Upper lobe of left lung (tissue), 6 donors: Measurements from ENCODE around the gene NACA2. TPM values are rescaled to one million over a fixed set of nuclear protein-coding genes. Genes with fewer than 3 reads are reported as not detected.

Experiments used
- ATAC-seq, 2 donors: fragments of 200-7000 bp; cut with Tn5 transposase; one replicate each; pipeline ENCODE4 v1.9.1; 2022; ENCODE audit warnings: mild to moderate bottlenecking in 2 of 2, moderate library complexity in 2 of 2; ENCODE audit not compliant: low FRiP score in 2 of 2
- DNase-seq, 2 donors: peaks; one replicate each; pipeline ENCODE4 v3.0.0-alpha.2; 2019 to 2020
- H3K27ac ChIP-seq, 4 donors: fragments of 200-600 bp; sonication (generic); one replicate each; pipeline ENCODE4 v1.5.1; 2016 to 2019
- H3K27me3 ChIP-seq, 4 donors: fragments of 200-600 bp; sonication (generic); one replicate each; pipeline ENCODE4 v1.5.1; 2017 to 2019
- H3K36me3 ChIP-seq, 4 donors: fragments of 200-600 bp; sonication (generic); one replicate each; pipeline ENCODE4 v1.5.1; 2016 to 2019
- H3K4me1 ChIP-seq, 4 donors: fragments of 200-600 bp; sonication (generic); one replicate each; pipeline ENCODE4 v1.5.1; 2018 to 2019
- H3K4me3 ChIP-seq, 4 donors: fragments of 200-600 bp; sonication (generic); one replicate each; pipeline ENCODE4 v1.5.1; 2017 to 2019; ENCODE audit warnings: mild to moderate bottlenecking in 2 of 4, moderate library complexity in 1 of 4
- H3K9me3 ChIP-seq, 4 donors: fragments of 200-600 bp; sonication (generic); one replicate each; pipeline ENCODE4 v1.5.1; 2018 to 2019
- EP300 ChIP-seq, 4 donors: sonication (generic); formaldehyde crosslinking; IDR thresholded peaks; one replicate each; pipeline ENCODE4 v1.5.1; 2017; ENCODE audit warnings: antibody characterized with exemption in 4 of 4, control low read depth in 2 of 4
- POLR2A ChIP-seq, 4 donors: fragments of 450-650 bp; IDR thresholded peaks; one replicate each; pipeline ENCODE4 v1.5.1; 2016 to 2017; ENCODE audit warnings: antibody characterized with exemption in 4 of 4, mild to moderate bottlenecking in 2 of 4
- POLR2AphosphoS5 ChIP-seq, 2 donors: sonication (generic); formaldehyde crosslinking; IDR thresholded peaks; one replicate each; pipeline ENCODE4 v1.5.1; 2017; ENCODE audit warnings: antibody characterized with exemption in 2 of 2
- WGBS, 2 donors: methylation state at CpG; one replicate each; pipeline ENCODE4 v1.1.5; 2017 to 2018; 5-methylcytosine and 5-hydroxymethylcytosine counted together
- total RNA-seq, 6 donors: library from RNA; depleted of rRNA in 4 of 6; stranded (reverse); fragments of >200 nt in 4 of 6; gene quantifications; one replicate each; pipeline versions ENCODE4 v1.1.0 to v1.2.1, GENCODE V29; 2016 to 2021
- TF ChIP-seq, protein P1 (sequence below), 6 experiments: fragments of 450-650 bp in 4 of 6; fragments of 200-600 bp in 2 of 6; sonication (generic) in 2 of 6; IDR thresholded peaks; one replicate each; pipeline ENCODE4 v1.5.1; 2016 to 2019; ENCODE audit warnings: antibody characterized with exemption in 6 of 6
- donor health status: DM: no; HTN: no; CAD: no; lungs with moderate emphysema.
- donor health status: DM: no; HTN: yes; CAD: no; lungs with severe emphysema.

The NACA2 gene
- total RNA-seq, 6 donors from 2014 or later: not detected

GRCh38 chr17:61586031-61586566 is 4.9 kb downstream of the NACA2 start:
- TF ChIP-seq POLR2A (IDR thresholded peaks at IDR 0.05) (no peak), EP300 (IDR thresholded peaks at IDR 0.05) (no peak), POLR2AphosphoS5 (IDR thresholded peaks at IDR 0.05) (no peak)
- TF ChIP-seq, protein P1, sequence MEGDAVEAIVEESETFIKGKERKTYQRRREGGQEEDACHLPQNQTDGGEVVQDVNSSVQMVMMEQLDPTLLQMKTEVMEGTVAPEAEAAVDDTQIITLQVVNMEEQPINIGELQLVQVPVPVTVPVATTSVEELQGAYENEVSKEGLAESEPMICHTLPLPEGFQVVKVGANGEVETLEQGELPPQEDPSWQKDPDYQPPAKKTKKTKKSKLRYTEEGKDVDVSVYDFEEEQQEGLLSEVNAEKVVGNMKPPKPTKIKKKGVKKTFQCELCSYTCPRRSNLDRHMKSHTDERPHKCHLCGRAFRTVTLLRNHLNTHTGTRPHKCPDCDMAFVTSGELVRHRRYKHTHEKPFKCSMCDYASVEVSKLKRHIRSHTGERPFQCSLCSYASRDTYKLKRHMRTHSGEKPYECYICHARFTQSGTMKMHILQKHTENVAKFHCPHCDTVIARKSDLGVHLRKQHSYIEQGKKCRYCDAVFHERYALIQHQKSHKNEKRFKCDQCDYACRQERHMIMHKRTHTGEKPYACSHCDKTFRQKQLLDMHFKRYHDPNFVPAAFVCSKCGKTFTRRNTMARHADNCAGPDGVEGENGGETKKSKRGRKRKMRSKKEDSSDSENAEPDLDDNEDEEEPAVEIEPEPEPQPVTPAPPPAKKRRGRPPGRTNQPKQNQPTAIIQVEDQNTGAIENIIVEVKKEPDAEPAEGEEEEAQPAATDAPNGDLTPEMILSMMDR (IDR thresholded peaks at IDR 0.05): no peak
- Histone ChIP-seq H3K27me3 (no peaks in the 10 kb centered on the region), H3K36me3 (no peaks in the 10 kb centered on the region), H3K27ac (no peak overlapping the region), H3K4me1 (no peaks in the 10 kb centered on the region), H3K4me3 (no peak overlapping the region), H3K9me3 (no peaks in the 10 kb centered on the region)
- WGBS, 2 donors: 91 to 92% methylated on average over 4 of the region's 4 CpGs
- ATAC-seq: no peak
- DNase-seq: no peak

DNA sequence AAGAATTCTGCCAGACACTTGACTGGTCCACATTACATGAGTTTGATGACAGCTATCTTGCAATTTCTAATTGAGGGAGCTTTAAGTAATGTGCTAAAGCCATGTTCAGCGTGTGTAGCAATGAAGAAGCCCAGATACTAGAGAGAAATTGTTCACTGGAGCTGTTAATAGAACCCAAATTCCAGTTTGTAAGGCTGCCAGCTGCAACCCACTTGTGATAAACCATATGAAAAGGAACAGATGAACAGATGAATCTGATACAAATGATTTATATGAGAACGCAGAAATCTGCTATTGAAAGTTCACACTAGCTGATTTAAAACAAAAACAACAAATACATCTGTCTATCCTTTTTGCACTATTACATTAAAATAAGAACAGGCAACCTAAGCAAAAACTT is 6.2 kb downstream of the NACA2 start:
- 92 to 96% methylated on average over 2 of the region's 2 CpGs for WGBS, 2 donors
- DNase-seq: no peak

GRCh38 chr17:61584266-61584665 is 6.8 kb downstream of the NACA2 start:
- TF ChIP-seq, protein P1 (IDR thresholded peaks at IDR 0.05): no peak
- TF ChIP-seq POLR2A (IDR thresholded peaks at IDR 0.05) (no peak), EP300 (IDR thresholded peaks at IDR 0.05) (no peak), POLR2AphosphoS5 (IDR thresholded peaks at IDR 0.05) (no peak)
- ATAC-seq: no peak
- 84 to 86% methylated on average over 2 of the region's 2 CpGs for WGBS, 2 donors
- Histone ChIP-seq H3K27ac (no peak overlapping the region), H3K9me3 (no peaks in the 10 kb centered on the region), H3K4me3 (no peak overlapping the region), H3K4me1 (no peaks in the 10 kb centered on the region), H3K36me3 (no peaks in the 10 kb centered on the region), H3K27me3 (no peaks in the 10 kb centered on the region)
- DNase-seq: no peak

More for the DNA sequence above, 6.2 kb downstream of the NACA2 start:
- Histone ChIP-seq H3K27ac (no peak overlapping the region), H3K4me3 (no peak overlapping the region), H3K36me3 (no peaks in the 10 kb centered on the region), H3K27me3 (no peaks in the 10 kb centered on the region), H3K4me1 (no peaks in the 10 kb centered on the region), H3K9me3 (no peaks in the 10 kb centered on the region)
- TF ChIP-seq POLR2A (IDR thresholded peaks at IDR 0.05) (no peak), POLR2AphosphoS5 (IDR thresholded peaks at IDR 0.05) (no peak), EP300 (IDR thresholded peaks at IDR 0.05) (no peak)
- TF ChIP-seq, protein P1 (IDR thresholded peaks at IDR 0.05): no peak
- ATAC-seq: no peak

DNA sequence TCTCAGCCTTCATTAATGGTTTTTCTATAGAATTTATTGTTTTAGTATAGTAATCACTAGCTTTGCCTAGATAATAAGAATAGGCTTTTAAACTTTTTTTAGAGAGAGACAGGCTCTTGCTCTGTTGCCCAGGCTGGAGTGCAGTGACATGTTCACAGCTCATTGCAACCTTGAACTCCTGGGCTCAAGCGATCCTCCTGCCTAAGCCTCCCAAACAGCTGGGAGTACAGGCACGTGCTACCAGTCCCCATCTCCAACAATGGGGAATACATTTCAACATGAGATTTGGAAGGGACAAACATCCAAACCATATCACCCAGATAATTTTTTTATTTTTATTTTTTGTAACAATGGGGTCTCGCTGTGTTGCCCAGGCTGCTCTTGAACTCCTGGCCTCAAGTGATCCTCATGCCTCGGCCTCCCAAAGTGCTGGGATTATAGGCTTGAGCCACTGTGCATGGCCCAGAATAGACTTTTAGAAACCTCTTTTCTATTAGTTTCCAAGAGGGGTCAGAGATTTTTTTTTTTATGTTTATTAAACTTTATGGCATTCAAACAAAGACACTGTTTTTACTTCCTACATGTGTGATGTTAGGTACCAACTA is 7.3 kb downstream of the NACA2 start:
- Histone ChIP-seq H3K27me3 (no peaks in the 10 kb centered on the region), H3K4me3 (no peak overlapping the region), H3K36me3 (no peaks in the 10 kb centered on the region), H3K4me1 (no peaks in the 10 kb centered on the region), H3K9me3 (no peaks in the 10 kb centered on the region), H3K27ac (no peak overlapping the region)
- DNase-seq (no peak), ATAC-seq (no peak)
- no peak for TF ChIP-seq POLR2A (IDR thresholded peaks at IDR 0.05)
- WGBS, 2 donors: 95 to 96% methylated on average over 4 of the region's 4 CpGs

DNA sequence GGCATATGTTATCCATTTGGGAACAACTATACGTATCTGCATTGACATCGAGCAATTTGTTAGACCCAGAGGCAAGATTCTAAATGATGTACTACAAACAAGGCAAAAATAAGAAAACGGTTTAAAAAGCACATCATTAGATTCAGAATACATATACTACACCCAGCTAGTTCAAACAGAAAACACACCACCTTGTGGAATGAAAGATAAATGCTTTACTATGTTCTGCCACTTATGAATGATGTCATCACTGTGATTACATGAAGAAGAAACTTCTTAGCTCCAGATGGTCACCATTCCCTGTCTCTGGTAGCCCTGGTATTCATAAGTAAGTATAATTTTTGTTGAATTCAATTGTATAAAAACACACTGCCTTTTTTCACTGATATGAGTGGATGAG is 7.8 kb downstream of the NACA2 start:
- Histone ChIP-seq H3K9me3 (no peaks in the 10 kb centered on the region), H3K36me3 (no peaks in the 10 kb centered on the region), H3K27me3 (no peaks in the 10 kb centered on the region), H3K4me3 (no peak overlapping the region), H3K27ac (no peak overlapping the region), H3K4me1 (no peaks in the 10 kb centered on the region)
- 69 to 71% methylated on average over 3 of the region's 3 CpGs for WGBS, 2 donors
- TF ChIP-seq, protein P1 (IDR thresholded peaks at IDR 0.05): no peak
- TF ChIP-seq EP300 (IDR thresholded peaks at IDR 0.05) (no peak), POLR2AphosphoS5 (IDR thresholded peaks at IDR 0.05) (no peak), POLR2A (IDR thresholded peaks at IDR 0.05) (no peak)
- ATAC-seq (no peak), DNase-seq (no peak)
